GM21526 (cell line): Measurements from ENCODE around the gene ZRANB3.
"Not testable (repeated sequence)": the region's sequence is repeated elsewhere in the genome, so short reads cannot be mapped to it uniquely, and the experiment has no call there.

Source experiments
- ATAC-seq: cut with Tn5 transposase; IDR thresholded peaks from one replicate; pipeline ENCODE4 v1.9.1; 2021; ENCODE audit warnings: moderate library complexity; ENCODE audit not compliant: unreplicated experiment, low FRiP score

The ZRANB3 gene

GRCh38 chr2:135494503-135494902 lies 36.5 kb downstream of the ZRANB3 start:
- ATAC-seq, result no peak

- ATAC-seq, result no peak
Observed at GRCh38 chr2:135490376-135490775, 40.6 kb downstream of the ZRANB3 start.

- ATAC-seq, result no peak
Observed at GRCh38 chr2:135485441-135485840, 45.6 kb downstream of the ZRANB3 start.

GRCh38 chr2:135475128-135475527 lies 55.9 kb downstream of the ZRANB3 start:
- no peak for ATAC-seq

DNA sequence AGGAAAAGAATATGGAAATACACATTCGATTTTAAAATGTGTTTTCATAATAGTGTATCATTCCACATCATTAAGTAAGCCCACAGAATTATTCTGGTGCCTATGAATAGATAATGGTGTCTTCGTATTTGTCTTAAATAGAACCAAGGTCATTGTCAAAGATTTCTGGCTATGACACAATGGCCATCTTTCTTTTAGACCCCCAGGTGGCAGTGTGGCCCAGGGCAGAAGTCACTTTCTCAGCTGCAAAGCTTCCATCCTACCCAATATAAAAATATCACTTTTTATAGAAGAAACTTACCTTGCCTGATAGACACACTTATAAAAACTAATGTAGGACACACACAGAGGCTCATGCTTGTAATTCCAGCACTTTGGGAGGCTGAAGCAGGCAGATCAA lies 57.5 kb downstream of the ZRANB3 start:
- no peak for ATAC-seq

GRCh38 chr2:135471106-135471505 lies 59.9 kb downstream of the ZRANB3 start:
- ATAC-seq, result no peak

- ATAC-seq, result no peak
Observed at GRCh38 chr2:135457279-135457678, 73.7 kb downstream of the ZRANB3 start.

DNA sequence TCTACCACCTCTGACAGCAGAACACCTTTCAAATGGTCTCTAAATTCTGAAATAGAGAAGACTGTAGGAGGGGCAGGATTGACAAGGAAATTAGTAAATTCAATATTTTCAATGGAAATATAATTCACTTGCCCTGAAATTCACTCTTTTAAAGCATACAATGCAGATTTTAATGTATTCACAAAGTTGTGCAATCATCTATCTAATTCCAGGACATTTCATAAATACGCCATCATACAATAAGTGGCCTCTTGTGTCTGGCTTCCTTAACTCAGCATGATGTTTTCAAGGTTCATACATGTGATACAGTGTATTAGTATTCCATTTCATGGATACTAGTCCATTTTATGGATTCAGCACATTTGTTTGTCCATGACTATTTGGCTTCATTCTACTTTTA lies 74.2 kb downstream of the ZRANB3 start:
- no peak for ATAC-seq

DNA sequence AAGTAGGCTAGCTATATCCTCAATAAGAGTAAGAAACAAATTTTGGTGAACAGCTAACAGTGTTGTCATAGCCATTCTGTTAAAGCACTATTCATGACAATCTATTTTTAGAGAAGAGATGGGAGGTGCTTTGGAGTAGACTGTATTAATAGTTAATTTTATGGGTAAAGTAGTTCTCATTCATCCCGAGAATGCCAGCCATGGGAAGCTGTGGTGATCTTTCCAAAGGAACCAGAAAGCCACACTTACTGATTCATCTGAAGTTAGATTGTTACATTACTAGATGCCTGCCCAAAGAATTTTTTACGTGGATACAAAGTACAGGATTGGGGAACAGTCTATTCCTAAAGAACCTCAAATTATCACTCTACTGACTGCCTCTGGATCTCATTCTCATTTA lies 74.6 kb downstream of the ZRANB3 start:
- ATAC-seq, result no peak

- no peak for ATAC-seq
Observed at GRCh38 chr2:135454608-135455007, 76.4 kb downstream of the ZRANB3 start.

DNA sequence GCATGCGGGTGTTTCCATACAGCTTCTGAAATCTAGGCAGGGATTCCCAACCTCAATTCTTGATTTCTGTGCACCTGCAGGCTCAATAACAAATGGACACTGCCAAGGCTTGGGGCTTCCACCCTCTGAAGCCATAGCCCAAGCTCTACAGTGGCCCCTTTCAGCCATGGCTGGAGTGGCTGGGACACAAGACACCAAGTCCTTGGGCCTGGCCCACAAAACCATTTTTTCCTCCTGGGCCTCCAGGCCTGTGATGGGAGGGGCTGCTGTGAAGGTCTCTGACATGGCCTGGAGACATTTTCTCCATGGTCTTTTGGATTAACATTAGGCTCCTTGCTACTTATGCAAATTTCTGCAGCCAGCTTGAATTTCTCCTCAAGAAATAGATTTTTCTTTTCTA lies 78.0 kb downstream of the ZRANB3 start:
- ATAC-seq, result not testable (repeated sequence)

DNA sequence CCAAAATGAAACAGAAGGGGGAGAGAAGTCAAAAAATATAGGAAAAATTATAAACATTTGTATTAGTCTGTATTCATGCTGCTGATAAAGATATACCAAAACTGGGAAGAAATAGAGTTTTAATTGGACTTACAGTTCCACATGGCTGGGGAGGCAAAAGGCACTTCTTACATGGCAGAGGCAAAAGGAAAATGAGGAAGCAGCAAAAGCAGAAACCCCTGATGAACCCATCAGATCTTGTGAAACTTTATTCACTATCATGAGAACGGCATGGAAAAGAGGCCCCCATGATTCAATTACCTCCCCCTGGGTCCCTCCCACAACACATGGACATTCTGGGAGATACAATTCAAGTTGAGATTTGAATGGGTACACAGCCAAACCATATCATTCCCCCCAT lies 79.1 kb downstream of the ZRANB3 start:
- no peak for ATAC-seq

DNA sequence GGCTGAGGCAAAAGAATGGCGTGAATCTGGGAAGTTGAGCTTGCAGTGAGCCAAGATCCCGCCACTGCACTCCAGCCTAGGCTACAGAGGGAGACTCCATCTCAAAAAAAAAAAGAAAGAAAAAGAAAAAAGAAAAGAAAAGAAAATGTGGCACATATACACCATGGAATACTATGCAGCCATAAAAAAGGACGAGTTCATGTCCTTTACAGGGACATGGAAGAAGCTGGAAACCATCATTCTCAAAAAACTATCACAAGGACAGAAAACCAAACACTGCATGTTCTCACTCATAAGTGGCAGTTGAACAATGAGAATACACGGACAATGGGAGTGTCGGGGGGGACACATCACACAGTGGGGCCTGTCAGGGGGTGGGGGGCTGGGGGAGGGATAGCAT lies 88.0 kb downstream of the ZRANB3 start:
- ATAC-seq, result not testable (repeated sequence)

DNA sequence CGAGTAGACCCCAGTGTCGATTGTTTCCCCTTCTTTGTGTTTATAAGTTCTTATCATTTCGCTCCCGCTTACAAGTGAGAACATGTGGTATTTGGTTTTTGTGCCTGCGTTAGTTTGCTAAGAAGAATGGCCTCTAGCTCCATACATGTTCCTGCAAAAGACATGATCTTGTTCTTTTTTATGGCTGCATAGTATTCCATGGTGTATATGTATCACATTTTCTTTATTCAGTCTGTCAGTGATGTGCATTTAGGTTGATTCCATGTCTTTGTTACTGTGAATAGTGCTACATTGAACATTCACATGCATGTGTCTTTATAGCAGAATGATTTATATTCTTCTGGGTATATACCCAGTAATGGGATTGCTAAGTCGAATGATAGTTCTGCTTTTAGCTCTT lies 95.9 kb downstream of the ZRANB3 start:
- ATAC-seq, result not testable (repeated sequence)

DNA sequence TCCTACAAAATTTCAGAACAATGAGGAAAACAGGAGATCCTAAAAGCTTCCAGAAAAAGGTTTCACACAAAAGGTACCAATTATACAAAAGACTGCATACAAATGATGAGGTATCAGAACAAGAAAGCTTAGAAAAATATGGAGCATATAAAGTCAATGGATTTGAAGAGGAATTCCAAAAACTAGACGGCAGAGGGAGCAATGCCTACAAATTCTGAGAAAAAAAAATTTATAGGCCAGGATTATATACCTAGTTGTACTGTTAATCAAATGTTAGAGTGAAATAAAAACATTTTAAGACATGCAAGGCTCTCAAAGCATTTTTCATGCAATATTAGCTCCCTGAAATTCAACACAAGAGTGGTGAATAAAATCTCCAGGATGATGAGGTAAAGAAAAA lies 106.2 kb downstream of the ZRANB3 start:
- ATAC-seq, result no peak

GRCh38 chr2:135422898-135423297 lies 108.1 kb downstream of the ZRANB3 start:
- ATAC-seq, result no peak

DNA sequence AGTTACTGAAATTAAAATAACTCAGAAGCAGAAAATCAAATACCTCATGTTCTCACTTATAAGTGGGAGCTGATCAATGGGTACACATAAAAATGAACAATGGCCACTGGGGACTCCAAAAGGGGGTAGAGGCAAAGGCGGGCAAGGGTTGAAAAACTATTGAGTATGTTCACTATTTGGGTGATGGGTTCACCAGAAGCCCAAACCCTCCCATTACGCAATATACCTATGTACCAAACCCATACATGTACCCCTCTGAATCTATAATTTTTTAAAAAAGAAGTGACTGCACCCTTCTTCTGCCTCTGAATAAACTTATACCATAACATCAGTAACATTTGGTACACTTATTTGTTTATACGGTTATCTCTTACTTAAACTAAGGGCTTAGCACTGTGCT lies 119.4 kb downstream of the ZRANB3 start:
- ATAC-seq, result no peak

DNA sequence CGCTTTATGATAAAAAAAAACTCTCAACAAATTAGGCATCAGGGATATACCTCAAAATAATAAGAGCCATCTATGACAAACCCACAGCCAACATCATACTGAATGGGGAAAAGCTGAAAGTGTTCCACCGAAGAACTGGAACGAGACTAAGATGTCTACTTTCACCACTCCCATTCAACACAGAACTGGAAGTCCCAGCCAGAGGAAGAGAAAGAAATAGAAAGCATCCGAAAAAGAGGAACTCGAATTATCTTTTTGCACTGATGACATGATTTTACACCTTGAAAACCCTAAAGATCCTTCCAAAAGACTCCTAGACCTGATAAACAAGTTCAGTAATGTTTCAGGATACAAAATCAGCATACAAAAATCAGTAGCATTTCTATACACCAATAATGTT lies 121.6 kb downstream of the ZRANB3 start:
- ATAC-seq, result no peak

DNA sequence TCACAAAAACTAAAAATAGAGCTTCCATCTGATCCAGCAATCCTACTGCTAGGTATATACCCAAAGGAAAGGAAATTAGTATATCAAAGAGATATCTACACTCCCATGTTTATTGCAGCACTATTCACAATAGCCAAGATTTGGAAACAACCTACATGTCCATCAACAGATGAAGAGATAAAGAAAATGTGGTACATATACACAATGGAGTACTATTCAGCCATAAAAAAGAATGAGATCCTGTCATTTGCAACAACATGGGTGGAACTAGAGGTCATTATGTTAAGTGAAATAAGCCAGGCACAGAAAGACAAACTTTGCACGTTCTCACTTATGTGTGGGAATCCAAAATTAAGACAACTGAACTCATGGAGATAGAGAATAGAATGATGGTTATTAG lies 134.8 kb downstream of the ZRANB3 start:
- ATAC-seq, result not testable (repeated sequence)

DNA sequence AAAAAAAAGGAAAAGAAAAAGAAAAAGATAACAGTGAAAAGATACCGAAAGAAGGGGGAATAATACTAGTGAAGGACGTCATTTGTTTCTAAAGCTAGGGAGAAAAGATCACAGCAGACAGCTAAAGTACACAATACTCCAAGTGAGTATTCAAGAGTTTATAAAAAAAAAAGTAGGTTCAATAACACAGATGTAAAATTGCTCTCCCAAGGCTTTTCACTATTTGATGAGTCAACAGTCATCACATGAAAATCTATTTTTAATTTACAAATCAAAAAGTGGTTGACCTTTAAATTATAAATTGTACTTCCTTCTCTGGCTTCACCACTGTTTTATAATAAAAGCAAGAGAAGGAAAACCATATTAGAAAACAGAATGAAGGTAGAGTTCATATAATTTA lies 144.0 kb downstream of the ZRANB3 start:
- no peak for ATAC-seq

GRCh38 chr2:135378591-135378990 lies 152.4 kb downstream of the ZRANB3 start:
- no peak for ATAC-seq

DNA sequence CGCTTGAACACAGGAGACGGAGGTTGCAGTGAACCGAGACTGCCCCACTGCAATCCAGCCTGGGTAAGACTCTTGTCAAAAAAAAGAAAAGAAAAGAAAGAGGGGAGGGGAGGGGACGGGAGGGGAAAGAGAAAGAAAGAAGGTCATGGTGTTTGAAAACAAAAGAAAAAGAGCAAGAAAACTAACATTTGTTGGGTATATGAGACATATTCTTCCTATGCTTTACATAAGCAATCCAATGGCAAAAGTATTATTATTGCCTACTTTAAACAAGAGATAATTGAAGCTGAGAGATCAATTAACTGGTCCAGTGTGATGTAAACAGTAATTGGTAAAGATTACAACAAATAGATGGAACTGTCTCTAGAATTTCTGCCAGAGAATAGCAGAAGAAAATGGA lies 157.3 kb downstream of the ZRANB3 start:
- ATAC-seq, result no peak

DNA sequence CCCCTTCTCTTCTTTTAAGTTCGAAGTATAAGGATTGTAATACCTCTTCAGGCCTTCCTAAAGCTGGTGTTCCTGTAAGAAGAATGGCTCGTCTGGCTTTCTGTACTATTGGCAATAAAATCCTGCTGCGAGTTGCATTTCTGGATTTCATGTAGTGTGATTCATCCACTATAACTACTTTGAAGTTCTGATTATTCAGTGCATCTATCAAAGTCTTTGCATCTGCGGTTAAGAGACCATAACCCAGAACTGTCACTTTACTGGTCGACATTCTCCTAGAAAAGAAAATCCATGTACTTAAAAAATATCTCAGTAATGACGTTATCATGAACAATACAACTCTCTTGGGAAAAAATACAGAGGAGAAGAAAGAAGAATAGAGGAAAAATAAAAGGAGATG lies 181.1 kb downstream of the ZRANB3 start:
- ATAC-seq, result no peak
